ENCODE measurements around the gene ERBB4.

- TF ChIP-seq CTCF (IDR thresholded peaks at IDR 0.05) (no peak), ZNF302 (CRISPR knock-in tag; IDR thresholded peaks at IDR 0.05) (no peak), ELK1 (IDR thresholded peaks at IDR 0.05; ENCODE audit: low read depth, low read length) (no peak), POLR2A (IDR thresholded peaks at IDR 0.05; ENCODE audit: low read length) (no peak), SREBF2 (IDR thresholded peaks at IDR 0.05) (no peak), JUN (IDR thresholded peaks at IDR 0.05) (no peak), RCOR1 (IDR thresholded peaks at IDR 0.05; ENCODE audit: low read depth, low read length) (no peak), CHD2 (IDR thresholded peaks at IDR 0.05; ENCODE audit: low read length, partially characterized antibody) (no peak), REST (IDR thresholded peaks at IDR 0.05) (no peak), MAX (IDR thresholded peaks at IDR 0.05) (no peak), ZC3H11A (IDR thresholded peaks at IDR 0.05) (no peak), EP300 (IDR thresholded peaks at IDR 0.05) (no peak), RAD21 (conservative IDR thresholded peaks at IDR 0.05 in 1 of 2, IDR thresholded peaks at IDR 0.05 in 1 of 2) (no peak)
Observed at GRCh38 chr2:211673133-211673905, 865.3 kb downstream of the ERBB4 start.
